Vagina (tissue), 2 donors: ENCODE results near the gene ALX3. TPM values are rescaled to one million over a fixed set of nuclear protein-coding genes. Genes with fewer than 3 reads are reported as not detected.

Experiments
- DNase-seq, 2 donors: peaks; one replicate each; pipeline ENCODE4 v3.0.0-alpha.2; 2017; ENCODE audit errors: extremely low spot score in 2 of 2
- H3K27ac ChIP-seq: fragments of 200-600 bp; sonication (generic); one replicate; pipeline ENCODE4 v1.5.1; 2019
- H3K27me3 ChIP-seq: fragments of 200-600 bp; sonication (generic); one replicate; pipeline ENCODE4 v1.5.1; 2019
- H3K36me3 ChIP-seq, 2 donors: fragments of 200-600 bp; sonication (generic); one replicate each; pipeline ENCODE4 v1.5.1; 2017 to 2019
- H3K4me1 ChIP-seq: fragments of 200-600 bp; sonication (generic); one replicate; pipeline ENCODE4 v1.5.1; 2019
- H3K4me3 ChIP-seq, 2 donors: fragments of 200-600 bp; sonication (generic); 1 replicate in 1 of 2; 2 replicates in 1 of 2; pipeline ENCODE4 v1.5.1; 2016 to 2019
- H3K9me3 ChIP-seq: fragments of 200-600 bp; sonication (generic); one replicate; pipeline ENCODE4 v1.5.1; 2019
- POLR2A ChIP-seq, 2 donors: fragments of 450-650 bp; IDR thresholded peaks; one replicate each; pipeline ENCODE4 v1.6.1; 2017; ENCODE audit warnings: antibody characterized with exemption in 2 of 2, mild to moderate bottlenecking in 2 of 2, moderate library complexity in 2 of 2
- POLR2AphosphoS5 ChIP-seq, 2 donors: sonication (generic); formaldehyde crosslinking; IDR thresholded peaks; one replicate each; pipeline ENCODE4 v1.9.0; 2017; ENCODE audit warnings: antibody characterized with exemption in 2 of 2, mild to moderate bottlenecking in 2 of 2, low read depth in 1 of 2; ENCODE audit not compliant: insufficient read depth in 1 of 2
- intact Hi-C: fragments of 100-400 bp; cut with DNase I; formaldehyde crosslinking; loops from one replicate; pipeline ENCODE4 v1.15.1; 2023
- total RNA-seq: library from RNA; depleted of rRNA; stranded (reverse); fragments of >200 nt; gene quantifications from one replicate; pipeline ENCODE4 v1.2.3, GENCODE V29; 2016
- TF ChIP-seq, protein P1 (sequence below), 3 experiments: fragments of 450-650 bp in 2 of 3; fragments of 200-600 bp in 1 of 3; sonication (generic) in 1 of 3; IDR thresholded peaks; one replicate each; pipeline ENCODE4 v1.5.1; 2017 to 2019; ENCODE audit warnings: antibody characterized with exemption in 3 of 3, mild to moderate bottlenecking in 2 of 3, moderate library complexity in 2 of 3

Gene ALX3
- total RNA-seq, 1 donor from 2014 or later, result not detected

DNA sequence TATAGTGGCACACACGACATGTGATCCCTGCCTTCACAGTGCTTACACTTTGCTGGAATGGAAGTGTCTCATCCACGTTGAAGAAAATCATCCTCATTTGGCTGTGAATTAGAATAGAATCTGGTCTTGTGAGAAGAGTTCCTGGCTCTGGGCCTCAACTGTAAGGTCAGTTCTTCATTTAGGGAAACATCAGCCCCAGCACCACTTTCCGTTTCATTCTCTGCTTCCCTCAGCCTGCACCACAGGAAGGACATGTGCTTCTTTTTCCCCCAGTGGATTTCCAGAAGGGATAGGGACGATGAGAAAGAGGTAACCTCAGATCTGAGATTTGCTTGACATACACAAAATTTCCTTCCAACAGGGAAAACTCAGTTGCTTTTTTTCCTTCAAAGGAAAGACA, 3.7 kb upstream of the ALX3 start:
- intact Hi-C loops, result no loop called here
- TF ChIP-seq, protein P1, sequence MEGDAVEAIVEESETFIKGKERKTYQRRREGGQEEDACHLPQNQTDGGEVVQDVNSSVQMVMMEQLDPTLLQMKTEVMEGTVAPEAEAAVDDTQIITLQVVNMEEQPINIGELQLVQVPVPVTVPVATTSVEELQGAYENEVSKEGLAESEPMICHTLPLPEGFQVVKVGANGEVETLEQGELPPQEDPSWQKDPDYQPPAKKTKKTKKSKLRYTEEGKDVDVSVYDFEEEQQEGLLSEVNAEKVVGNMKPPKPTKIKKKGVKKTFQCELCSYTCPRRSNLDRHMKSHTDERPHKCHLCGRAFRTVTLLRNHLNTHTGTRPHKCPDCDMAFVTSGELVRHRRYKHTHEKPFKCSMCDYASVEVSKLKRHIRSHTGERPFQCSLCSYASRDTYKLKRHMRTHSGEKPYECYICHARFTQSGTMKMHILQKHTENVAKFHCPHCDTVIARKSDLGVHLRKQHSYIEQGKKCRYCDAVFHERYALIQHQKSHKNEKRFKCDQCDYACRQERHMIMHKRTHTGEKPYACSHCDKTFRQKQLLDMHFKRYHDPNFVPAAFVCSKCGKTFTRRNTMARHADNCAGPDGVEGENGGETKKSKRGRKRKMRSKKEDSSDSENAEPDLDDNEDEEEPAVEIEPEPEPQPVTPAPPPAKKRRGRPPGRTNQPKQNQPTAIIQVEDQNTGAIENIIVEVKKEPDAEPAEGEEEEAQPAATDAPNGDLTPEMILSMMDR (IDR thresholded peaks at IDR 0.05), result no peak
- TF ChIP-seq POLR2A (IDR thresholded peaks at IDR 0.05) (no peak), POLR2AphosphoS5 (IDR thresholded peaks at IDR 0.05; ENCODE audit: insufficient read depth in 1 of 2, low read depth in 1 of 2) (no peak)
- Histone ChIP-seq H3K27ac (no peak overlapping the region), H3K4me1 (peaks cover 11% of the 10 kb centered on the region), H3K36me3 (no peaks in the 10 kb centered on the region), H3K9me3 (no peaks in the 10 kb centered on the region), H3K27me3 (peaks cover 5% of the 10 kb centered on the region), H3K4me3 (no peak overlapping the region)
- no peak for DNase-seq

DNA sequence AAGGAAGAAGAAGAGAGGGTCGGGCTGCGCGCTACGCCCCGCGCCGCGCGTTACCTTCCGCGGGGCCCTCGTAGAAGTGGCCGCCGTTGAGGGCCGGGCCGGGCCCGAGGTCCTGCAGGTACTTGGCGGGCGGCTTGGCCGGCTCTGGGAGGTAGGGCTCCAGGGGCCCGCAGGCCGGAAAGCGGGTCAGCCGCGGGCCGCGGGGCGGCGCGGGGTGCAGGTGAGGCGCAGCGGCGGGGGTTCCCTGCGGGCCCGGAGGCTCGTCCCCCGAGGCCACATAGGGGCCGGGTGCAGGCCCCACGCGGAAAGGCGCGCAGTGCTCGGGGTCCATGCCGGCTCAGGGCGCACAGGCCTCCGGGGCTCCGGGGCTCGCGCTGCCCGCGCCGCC, 196 bp downstream of the ALX3 start:
- intact Hi-C loops, result no loop called here
- H3K36me3 ChIP-seq, result no peaks in the 10 kb centered on the region
- TF ChIP-seq POLR2AphosphoS5 (IDR thresholded peaks at IDR 0.05; ENCODE audit: insufficient read depth in 1 of 2, low read depth in 1 of 2) (no peak), POLR2A (IDR thresholded peaks at IDR 0.05) (no peak)
- TF ChIP-seq, protein P1 (IDR thresholded peaks at IDR 0.05), result no peak
- DNase-seq, result no peak
- H3K27me3 ChIP-seq, result peaks cover 16% of the 10 kb centered on the region
- H3K4me1 ChIP-seq, result peaks cover 12% of the 10 kb centered on the region
- peak overlapping the region in 1 of 2 donors; percentile 30 for H3K4me3 ChIP-seq
- H3K9me3 ChIP-seq, result no peaks in the 10 kb centered on the region
- no peak overlapping the region for H3K27ac ChIP-seq

DNA sequence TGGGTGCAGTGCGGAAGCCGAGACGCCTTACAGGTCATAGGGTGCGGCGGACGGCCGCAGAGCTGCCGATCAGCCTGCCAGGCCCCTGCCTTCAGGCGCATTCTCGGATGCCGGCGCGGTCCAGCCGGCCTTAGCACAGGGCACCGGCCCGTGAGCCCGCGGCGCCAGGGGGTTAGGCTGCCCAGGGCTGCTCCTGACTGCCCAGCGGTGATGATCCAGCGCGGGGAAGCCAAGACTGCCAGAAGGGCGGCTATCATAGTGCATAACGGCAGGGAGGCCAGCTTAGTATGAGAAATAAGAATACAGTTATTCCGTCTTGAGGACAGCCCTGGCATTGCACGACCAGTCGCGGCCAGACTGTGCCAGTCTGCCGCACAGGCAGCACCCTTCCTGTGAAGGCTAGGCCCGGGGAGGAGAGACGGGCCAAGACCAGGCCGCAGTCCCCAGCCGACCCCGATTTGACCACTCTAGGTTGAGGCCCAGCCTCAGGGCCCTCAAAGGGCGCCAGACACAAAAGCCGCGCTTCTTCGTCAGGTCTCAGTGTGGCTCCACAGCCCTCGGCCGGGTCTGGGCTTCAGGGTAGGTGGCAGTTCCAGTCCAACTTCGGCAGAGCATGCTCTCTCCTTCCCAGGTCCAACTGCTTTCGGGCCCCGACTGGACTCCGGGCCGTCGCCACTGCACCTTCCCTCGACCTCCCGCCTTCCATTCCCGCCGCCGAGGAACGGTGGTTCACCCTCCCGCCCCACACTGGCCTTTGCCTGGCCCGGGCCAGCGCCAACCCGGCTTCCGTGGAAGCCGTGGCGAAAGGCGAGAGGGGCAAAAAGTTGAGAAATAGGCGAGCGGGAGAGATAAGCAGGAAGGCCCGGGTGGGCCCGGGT, 829 bp downstream of the ALX3 start:
- DNase-seq, result no peak
- H3K27me3 ChIP-seq, result peaks cover 16% of the 10 kb centered on the region
- TF ChIP-seq POLR2A (IDR thresholded peaks at IDR 0.05) (no peak), POLR2AphosphoS5 (IDR thresholded peaks at IDR 0.05; ENCODE audit: insufficient read depth in 1 of 2, low read depth in 1 of 2) (no peak)
- TF ChIP-seq, protein P1 (IDR thresholded peaks at IDR 0.05), result no peak

DNA sequence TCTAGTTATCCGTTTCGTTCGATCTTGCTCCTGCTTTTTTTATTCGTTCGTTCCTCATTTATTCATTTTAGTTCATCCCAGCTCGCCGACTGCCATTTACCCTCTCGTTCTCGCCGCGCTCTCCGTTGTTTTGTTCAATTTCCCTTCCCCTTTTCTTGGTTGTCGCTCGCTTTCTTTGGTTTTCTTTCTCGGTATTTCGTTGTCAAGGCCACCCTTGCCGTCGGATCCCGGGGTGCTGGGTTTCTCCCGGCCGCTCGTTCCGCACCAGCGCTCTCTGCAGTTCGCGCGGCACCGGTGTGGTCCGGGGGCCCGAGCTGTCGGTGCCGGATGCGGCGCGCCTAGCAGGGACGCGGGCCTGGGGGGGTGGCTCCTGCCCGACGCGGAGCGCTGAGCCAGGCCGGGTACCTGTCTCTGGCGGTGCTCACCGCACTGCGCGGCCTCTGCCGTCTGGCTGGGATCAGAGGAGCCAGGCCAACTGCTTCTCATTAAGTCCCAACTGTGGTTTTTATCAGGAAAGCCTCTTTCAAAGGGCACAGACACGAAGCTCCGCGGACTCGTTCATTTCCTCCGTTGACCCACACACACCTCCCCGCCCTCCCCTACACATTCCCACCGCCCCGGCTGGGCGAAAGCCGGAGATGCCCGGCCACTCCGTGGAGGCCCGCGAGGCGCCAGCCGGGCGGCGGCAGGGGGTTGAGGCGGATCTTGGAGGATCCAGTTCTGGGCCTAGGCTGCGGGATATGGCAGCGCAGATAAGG, 1.6 kb downstream of the ALX3 start:
- Histone ChIP-seq H3K36me3 (no peaks in the 10 kb centered on the region), H3K4me1 (peaks cover 12% of the 10 kb centered on the region), H3K27me3 (peaks cover 16% of the 10 kb centered on the region), H3K9me3 (no peaks in the 10 kb centered on the region), H3K27ac (no peak overlapping the region), H3K4me3 (no peak overlapping the region)
- intact Hi-C loops, result no loop called here
- DNase-seq, result no peak
- TF ChIP-seq POLR2A (IDR thresholded peaks at IDR 0.05) (no peak), POLR2AphosphoS5 (IDR thresholded peaks at IDR 0.05; ENCODE audit: insufficient read depth in 1 of 2, low read depth in 1 of 2) (peak in 1 of 2 donors; percentile 64)

More for the DNA sequence above, 829 bp downstream of the ALX3 start:
- no peaks in the 10 kb centered on the region for H3K36me3 ChIP-seq
- H3K4me3 ChIP-seq, result peak overlapping the region in 1 of 2 donors; percentile 30
- no peak overlapping the region for H3K27ac ChIP-seq
- no peaks in the 10 kb centered on the region for H3K9me3 ChIP-seq
- intact Hi-C loops, result no loop called here
- peaks cover 12% of the 10 kb centered on the region for H3K4me1 ChIP-seq

DNA sequence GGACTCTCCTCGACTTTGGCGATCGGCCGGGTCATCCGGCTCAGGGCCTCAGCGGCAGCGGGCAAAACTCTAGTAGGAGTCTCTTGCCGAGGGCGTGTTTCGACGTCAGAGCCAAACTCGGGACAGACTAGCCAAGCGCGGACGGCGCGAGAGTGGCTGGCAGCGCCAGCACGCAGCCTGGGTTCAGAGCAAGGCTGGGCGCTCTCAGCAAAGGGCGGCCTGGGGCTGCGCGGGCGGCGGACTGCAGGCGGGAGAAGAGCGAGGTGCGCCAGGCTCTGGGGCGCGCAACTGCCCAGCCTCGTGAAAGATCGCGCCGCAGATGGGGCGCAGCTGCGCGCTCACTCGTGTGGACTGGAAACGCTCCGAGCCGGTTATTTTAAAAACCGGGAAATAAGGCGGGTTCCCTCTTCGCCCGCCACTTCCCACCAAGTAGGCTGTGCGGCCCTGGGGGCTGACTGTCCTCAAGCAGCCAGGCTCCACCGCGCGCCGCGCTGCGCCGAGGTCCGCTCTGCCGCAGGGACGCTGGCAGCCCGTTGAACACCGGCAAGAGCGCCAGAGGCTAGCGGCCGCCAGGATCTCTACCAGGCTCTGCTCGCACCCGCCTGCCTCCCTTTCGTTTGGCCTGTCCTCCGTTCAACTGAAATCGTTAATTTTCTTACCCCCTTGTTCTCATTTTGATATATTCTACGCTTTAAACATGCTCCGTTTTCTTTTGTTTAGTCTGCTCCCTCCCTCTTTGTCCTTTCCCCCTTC, 2.4 kb downstream of the ALX3 start:
- intact Hi-C loops, result no loop called here
- TF ChIP-seq POLR2A (IDR thresholded peaks at IDR 0.05) (no peak), POLR2AphosphoS5 (IDR thresholded peaks at IDR 0.05; ENCODE audit: insufficient read depth in 1 of 2, low read depth in 1 of 2) (peak in 1 of 2 donors; percentile 67)
- peaks cover 16% of the 10 kb centered on the region for H3K27me3 ChIP-seq
- no peaks in the 10 kb centered on the region for H3K36me3 ChIP-seq
- no peak overlapping the region for H3K4me3 ChIP-seq
- no peaks in the 10 kb centered on the region for H3K9me3 ChIP-seq
- H3K4me1 ChIP-seq, result peaks cover 12% of the 10 kb centered on the region
- DNase-seq, result no peak
- H3K27ac ChIP-seq, result no peak overlapping the region
